ENCODE results near the gene KDM2A.
"Not testable (repeated sequence)": the region's sequence is repeated elsewhere in the genome, so short reads cannot be mapped to it uniquely, and the experiment has no call there.

Gene KDM2A

GRCh38 chr11:67178421-67178820 lies 59.4 kb downstream of the KDM2A start:
- in situ Hi-C loops (cut with MboI; ENCODE audit: low pct_unique_long_range_greater_than_20kb, low sequenced_read_pairs, unreplicated experiment), result no loop called here
- no peak for DNase-seq (ENCODE audit: low spot score)

GRCh38 chr11:67178878-67179277 lies 59.8 kb downstream of the KDM2A start:
- DNase-seq (ENCODE audit: low spot score), result no peak
- in situ Hi-C loops (cut with MboI; ENCODE audit: low pct_unique_long_range_greater_than_20kb, low sequenced_read_pairs, unreplicated experiment), result no loop called here
- TF ChIP-seq CTCF (IDR thresholded peaks at IDR 0.05; ENCODE audit: extremely low read depth, insufficient read depth, missing control alignments), result no peak

More at GRCh38 chr11:67178421-67178820, 59.4 kb downstream of the KDM2A start:
- TF ChIP-seq CTCF (IDR thresholded peaks at IDR 0.05; ENCODE audit: extremely low read depth, insufficient read depth, missing control alignments), result no peak

- DNase-seq (ENCODE audit: low spot score), result no peak
- in situ Hi-C loops (cut with MboI; ENCODE audit: low pct_unique_long_range_greater_than_20kb, low sequenced_read_pairs, unreplicated experiment), result no loop called here
- no peak for TF ChIP-seq CTCF (IDR thresholded peaks at IDR 0.05; ENCODE audit: extremely low read depth, insufficient read depth, missing control alignments)
Measured at GRCh38 chr11:67179892-67180490, 60.9 kb downstream of the KDM2A start.

DNA sequence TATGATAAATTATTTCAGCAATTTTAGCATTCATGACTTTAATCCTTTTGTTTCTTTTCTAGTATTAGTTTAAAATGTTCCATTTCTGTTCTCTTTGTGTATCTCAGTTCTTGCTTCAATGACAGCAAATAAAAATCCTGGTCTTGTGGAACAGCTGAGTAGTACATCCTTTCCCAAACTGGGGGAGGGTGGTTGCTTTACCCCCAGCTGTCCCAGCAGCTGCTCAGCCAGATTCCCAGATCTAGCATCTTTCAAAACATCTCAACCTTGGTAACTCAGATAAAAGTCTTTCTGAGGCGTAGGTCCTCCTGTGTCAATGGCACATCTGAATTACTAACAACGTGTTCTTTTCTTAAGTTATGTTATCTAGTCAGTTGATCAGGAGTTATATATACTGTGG lies 75.0 kb downstream of the KDM2A start:
- in situ Hi-C loops (cut with MboI; ENCODE audit: low pct_unique_long_range_greater_than_20kb, low sequenced_read_pairs, unreplicated experiment), result no loop called here
- no peak for TF ChIP-seq CTCF (IDR thresholded peaks at IDR 0.05; ENCODE audit: extremely low read depth, insufficient read depth, missing control alignments)
- DNase-seq (ENCODE audit: low spot score), result no peak

- DNase-seq (ENCODE audit: low spot score), result no peak
- no peak for TF ChIP-seq CTCF (IDR thresholded peaks at IDR 0.05; ENCODE audit: extremely low read depth, insufficient read depth, missing control alignments)
- in situ Hi-C loops (cut with MboI; ENCODE audit: low pct_unique_long_range_greater_than_20kb, low sequenced_read_pairs, unreplicated experiment), result no loop called here
Measured at GRCh38 chr11:67195971-67196456, 77.0 kb downstream of the KDM2A start.

- DNase-seq (ENCODE audit: low spot score), result no peak
- no peak for TF ChIP-seq CTCF (IDR thresholded peaks at IDR 0.05; ENCODE audit: extremely low read depth, insufficient read depth, missing control alignments)
- in situ Hi-C loops (cut with MboI; ENCODE audit: low pct_unique_long_range_greater_than_20kb, low sequenced_read_pairs, unreplicated experiment), result no loop called here
Measured at GRCh38 chr11:67197606-67198005, 78.5 kb downstream of the KDM2A start.

DNA sequence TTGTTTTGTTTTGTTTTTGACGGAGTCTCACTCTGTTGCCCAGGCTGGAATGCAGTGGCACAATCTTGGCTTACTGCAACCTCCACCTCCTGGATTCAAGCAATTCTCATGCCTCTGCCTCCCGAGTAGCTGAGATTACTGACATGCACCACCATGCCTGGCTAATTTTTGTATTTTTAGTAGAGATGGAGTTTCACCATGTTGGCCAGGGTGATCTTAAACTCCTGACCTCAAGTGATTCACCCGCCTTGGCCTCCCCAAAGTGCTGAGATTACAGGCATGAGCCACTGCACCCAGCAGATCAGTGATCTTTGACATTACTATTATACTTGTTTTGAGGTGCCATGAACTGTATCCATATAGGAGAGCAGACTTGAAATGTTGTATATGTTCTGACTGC lies 79.7 kb downstream of the KDM2A start:
- in situ Hi-C loops (cut with MboI; ENCODE audit: low pct_unique_long_range_greater_than_20kb, low sequenced_read_pairs, unreplicated experiment), result not testable (repeated sequence)

More for the DNA sequence above, 79.7 kb downstream of the KDM2A start:
- not testable (repeated sequence) for DNase-seq (ENCODE audit: low spot score)
